Skeletal muscle cell (primary cell): ENCODE results near the gene RASA3.
A peak's percentile ranks its signal among the peaks of the same experiment; 100 is the strongest.

ENCODE experiments used
- DNase-seq: peaks from one replicate; pipeline ENCODE4 v3.0.0-alpha.2; 2010; ENCODE audit warnings: low read depth
- H3K4me3 ChIP-seq: 2 replicates; pipeline ENCODE4 v1.5.1; 2011; ENCODE audit warnings: low read depth, mild to moderate bottlenecking, control low read depth, low read length, moderate library complexity

RASA3 gene

DNA sequence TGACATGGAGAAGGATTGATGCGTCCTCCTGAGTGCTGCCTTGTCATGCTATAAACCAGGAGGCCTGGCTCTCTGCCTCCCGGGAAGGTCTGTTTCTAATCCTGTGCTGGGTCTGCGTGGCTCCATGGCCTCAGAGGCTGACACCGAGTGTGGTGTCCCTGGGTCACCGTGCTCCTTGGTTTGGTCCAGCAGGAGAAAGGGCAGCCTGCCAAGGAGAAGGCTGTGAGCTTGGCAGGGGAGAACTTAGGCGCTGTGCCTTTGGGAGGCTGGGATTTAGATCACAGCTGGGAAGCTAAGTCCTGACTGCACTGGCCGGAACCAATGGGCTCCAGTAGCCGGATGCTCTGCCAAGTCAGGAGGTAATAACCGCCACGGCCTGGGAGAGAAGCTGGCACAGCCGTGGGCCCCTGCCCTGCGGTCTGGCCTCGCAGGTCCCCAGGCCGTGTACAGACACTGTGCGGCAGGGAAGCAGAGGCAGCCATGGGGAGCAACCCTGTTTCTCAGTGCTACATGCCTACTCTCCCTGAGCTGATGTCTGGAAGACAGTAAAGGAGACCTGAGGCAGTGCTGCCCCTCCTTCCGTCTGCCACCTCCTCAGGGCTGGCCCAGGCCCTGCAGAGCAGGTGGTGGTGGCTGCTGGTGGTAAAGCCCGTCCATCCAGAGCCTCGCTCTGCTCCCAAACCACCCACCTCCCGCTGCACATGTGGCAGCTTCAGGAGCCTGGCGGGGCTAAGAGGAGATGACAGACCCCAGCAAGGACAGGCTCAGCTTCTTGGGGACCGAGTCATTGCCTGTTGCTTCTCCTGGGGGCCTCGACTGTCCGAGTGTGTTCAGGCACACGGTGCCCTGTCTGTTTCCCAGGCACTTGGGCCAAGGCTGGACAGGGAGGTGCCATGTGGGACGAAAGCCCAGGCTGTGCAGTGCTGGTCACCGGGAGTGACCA is 203.5 kb downstream of the RASA3 start:
- no peak overlapping the region for H3K4me3 ChIP-seq

More for the DNA sequence above, 203.5 kb downstream of the RASA3 start:
- peak; percentile 79 for DNase-seq
